HUDEP-2 (cell line): Measurements from ENCODE around the gene TMEM115.

Experiments
- DNase-seq, 76 experiments: peaks; one replicate each; lab custom pipeline; 2025; ENCODE audit not compliant: unreplicated experiment in 76 of 76; lab: John Stamatoyannopoulos, UW

Gene TMEM115

DNA sequence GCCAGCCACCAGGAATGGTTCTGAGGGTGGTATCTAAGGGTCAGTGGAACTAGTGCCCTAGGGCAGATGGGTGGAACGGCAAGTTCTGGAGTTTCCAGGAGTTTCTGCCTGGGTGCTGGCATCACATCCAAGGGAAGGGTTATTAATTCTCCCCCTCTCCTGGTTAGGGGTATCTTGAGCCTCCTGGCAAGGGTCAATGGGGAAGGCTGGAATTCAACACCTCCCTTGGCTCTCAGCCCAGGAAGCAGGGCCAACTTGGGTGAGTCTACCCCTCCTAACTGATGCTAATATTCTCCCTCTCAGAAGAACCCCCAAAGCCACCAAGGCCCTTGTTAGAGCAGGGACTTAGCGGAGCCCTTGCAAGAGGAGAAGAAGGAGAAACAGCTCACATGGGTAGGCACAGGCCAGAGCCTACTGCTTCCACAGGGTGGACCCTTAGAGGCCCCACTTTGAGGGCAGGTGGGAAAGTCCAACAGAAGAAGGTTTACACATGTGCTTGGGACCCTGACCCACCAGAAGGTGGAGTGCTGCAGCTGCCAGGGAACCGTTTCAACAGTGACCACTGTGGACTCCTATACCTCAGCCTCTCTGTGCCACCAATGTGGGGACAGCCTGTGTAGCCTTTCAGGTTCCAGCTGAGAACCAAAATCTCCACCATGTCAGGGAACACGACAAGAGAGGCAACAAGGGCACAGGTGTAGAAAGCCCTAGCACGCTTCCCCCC, 3.3 kb downstream of the TMEM115 start:
- no peak for DNase-seq

DNA sequence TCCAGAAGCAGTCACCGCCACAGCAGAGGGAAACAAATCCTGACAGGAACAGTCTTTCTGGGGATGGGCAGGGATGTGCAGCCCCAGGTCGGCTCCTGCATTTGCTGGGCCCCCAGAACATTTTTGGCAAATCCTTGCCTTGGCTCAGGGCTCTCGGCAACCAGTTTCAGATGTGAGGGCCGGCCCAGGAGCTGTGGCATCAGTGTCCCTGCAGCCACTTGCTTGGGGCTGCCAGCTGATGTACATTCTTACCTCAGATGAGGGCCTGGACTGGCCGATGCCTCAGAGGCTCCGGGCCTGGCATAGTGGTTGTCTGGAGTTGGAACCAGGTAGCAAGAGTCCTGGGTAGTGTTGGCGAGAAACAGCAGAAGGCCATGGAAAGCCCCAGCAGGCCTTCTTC, 4.5 kb downstream of the TMEM115 start:
- no peak for DNase-seq

DNA sequence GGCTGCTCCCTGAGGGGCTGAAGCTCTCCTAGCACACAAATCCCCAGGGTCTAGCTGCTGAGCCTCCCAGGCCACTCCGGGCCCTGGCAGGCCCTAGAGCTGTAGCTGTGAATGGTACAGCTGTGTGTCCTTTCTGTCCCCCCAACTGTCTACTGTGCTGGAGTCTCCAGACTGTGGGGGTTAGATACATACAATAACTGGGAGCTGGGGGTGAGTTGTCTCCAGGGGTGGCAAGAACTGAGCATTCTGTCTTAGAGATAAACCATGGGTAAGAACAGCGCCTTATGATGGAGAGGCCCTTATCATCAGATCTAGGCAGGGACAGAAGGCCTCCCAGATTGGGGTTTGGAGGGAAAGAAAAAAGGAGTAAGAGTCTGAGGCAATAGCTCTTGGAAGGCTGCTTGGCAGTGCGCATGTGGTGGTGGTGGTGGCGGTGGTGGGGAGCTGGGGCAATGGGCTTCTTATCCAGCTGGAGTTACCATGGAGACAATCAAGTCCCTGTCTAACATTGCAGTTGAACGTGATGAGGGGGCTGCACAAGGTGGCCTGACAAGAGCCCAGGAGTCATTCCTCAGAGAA, 5.0 kb downstream of the TMEM115 start:
- peak in 16 of 76 experiments; percentile 7 to 51 (median 28) for DNase-seq

DNA sequence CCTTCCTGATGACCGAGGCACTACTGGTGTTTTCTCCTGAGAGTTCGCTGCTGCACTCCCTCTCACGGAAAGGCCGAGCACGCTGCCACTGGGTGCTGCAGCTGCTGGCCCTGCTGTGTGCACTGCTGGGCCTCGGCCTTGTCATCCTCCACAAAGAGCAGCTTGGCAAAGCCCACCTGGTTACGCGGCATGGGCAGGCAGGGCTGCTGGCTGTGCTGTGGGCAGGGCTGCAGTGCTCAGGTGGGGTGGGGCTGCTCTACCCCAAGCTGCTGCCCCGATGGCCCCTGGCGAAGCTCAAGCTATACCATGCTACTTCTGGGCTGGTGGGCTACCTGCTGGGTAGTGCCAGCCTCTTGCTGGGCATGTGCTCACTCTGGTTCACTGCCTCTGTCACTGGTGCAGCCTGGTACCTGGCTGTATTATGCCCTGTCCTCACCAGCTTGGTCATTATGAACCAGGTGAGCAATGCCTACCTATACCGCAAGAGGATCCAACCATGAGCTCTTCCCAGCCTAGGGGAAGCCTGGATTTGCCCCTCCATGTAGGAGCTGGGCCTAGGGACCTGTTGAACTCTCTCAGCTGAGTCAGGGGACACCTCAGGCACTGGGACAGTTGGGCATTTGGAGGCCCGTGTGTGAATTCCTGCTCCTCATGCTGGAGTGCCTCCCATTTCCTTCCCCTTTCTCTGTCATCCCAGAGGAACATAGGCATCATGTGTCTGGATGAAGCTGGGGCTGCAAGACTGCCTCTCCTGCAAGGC, 5.9 kb downstream of the TMEM115 start:
- DNase-seq, result no peak

DNA sequence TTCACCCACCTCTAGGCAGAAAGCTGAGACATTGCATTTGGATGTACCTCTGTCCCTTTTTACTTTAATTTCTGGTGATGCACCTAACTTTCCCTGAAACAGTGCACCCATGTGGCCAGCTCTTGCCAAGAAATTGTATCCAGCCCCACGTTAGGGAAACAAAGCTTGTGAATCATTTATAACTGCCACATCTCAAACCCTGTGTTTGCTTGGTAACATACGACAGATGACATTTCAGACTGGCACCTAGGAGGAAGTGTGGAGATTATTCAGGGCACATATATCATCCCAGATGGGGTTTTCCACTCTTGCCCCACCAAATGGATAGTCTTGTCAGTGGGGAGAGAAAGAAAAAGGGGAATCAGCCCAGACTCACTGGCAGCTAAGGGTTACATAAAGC, 6.5 kb downstream of the TMEM115 start:
- DNase-seq, result peak in 9 of 76 experiments; percentile 7 to 44 (median 21)

DNA sequence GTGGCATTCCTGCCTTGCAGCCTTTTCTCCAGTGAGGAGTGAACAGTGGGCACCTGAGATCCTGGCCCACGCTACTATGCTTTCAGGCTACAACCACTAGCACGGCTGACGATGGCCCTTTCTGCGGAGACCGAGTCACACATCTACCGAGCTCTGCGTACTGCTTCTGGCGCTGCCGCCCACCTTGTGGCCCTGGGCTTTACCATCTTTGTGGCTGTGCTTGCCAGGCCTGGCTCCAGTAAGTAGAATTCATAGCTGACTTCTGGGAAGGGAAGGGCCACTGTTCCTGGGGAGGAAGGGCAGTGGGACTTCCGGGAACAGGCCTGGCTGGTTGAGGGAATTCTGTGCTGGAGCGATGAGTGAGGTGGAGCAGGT, 8.0 kb downstream of the TMEM115 start:
- no peak for DNase-seq

DNA sequence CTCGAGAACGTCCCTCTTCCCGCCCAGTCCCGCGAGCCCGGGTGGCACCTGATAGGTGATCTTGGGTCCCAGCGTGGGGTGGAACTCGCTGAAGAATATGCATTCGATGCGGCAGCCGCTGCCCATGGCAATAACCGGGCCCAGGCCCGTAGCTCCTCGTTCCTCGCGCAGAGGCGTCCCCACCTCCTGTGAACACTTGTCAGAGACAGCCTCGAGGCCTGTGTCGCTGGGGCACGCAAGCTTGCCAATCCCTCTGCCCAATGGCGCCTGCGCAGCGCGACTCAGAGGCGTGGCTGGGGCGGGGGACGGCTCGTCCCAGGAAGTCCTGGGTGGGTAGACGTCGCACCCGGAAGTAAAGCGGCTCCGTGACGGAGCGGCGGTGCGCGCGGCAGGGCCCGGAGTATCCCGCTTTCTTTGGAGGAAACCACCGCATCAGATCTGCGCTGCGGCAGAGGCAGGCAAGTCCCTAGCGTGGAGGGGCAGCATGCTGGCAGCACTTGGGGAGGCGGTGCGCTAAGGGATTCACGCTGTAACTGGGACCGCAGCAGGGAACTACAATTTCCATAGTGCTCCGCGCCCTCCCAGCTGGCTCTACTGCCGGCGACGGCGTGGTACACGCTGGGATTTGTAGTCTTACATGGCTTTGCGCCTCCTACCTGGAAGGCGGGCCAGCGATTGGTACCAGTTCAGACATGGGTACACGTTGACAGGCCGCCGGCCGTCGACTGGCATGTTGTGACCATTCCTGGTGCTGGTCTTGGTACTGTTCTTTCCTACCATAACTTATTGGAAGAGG, 8.6 kb downstream of the TMEM115 start, which contains the start of the genes CYB561D2 and NPRL2:
Gene CYB561D2, plus strand, starts transcription at position 336 of the 796 bp plus-strand sequence. CDS start 572 bp downstream, outside the sequence.
Gene NPRL2, minus strand, starts transcription at position 249 of the 796 bp plus-strand sequence. Its CDS starts 123 bp downstream, at position 126.
- peak in 75 of 76 experiments; percentile 66 to 98 (median 94) for DNase-seq

DNA sequence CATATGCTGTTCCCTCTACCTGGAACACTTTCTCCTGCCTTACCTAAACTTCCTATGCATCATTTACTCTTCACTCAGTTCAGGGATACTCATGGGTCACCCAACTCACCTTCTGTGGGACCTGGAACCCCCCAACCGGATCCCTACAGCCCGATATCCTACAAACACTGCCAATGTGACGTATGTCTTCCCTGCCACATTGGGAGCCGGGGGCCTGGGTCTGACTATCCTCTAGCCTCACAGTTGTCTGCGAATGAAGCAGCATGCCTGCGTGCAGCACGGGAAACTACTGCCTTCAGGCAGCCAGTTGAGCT, 9.2 kb downstream of the TMEM115 start:
- no peak for DNase-seq

DNA sequence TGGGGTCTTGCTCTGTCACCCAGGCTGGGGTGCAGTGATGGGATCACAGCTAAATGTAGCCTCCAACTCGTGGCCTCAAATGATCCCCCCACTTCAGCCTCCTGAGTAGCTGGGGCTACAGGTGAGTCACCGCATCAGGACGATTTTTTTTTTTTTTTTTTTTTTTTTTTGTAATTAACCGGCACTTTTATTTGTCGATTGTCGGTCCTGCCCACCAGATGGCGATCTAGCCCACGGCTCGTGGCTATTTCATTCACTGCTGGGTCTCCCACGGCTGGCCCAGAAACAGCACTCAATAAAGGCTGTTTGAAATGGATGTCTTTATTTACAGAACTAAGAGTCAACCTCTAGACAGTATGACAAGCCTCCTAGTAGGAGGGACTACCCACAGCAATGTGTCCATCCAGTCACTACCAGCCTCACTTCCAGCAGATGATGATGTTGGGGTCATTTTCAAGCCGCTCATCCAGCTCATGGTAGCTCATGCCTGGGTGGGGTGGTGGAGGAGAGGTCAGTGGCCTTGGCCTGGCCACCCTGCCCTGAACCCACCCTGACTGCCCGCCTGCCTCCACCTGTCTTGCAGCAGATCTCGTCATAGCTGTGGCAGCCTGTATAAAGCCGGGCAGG, 12.0 kb downstream of the TMEM115 start:
- peak in 64 of 76 experiments; percentile 9 to 74 (median 46) for DNase-seq

DNA sequence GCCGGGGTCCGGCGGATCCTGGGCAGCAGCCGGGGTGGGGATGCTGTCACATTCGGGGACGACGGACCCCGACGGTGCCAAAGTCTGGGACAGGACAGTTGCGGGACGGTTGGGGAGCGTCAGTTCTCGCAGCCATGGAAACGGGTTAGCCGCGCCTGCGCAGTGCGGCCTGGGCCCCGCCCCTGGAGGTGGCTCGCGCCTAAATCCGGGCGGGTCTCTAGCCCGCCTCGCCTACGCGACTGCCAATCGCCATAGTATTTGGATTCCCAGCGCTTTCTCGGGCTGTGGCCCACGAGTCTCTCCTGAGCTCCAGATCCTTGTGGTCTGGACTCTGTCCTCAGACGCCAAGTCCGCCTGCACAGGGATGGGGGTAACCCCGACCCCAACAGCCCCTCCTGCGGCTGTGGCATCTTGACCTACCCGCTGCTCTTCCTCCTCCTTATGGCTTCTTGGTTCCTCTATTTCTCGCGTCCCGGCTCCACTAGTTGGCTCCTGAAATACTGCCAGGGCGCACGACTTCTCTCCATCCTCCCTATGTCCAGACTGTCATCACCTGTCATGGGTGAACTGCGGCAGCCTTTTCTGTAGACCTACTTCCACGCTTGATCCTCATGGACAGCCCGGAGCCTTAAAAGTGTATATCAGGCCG, 13.6 kb downstream of the TMEM115 start, which contains the start of gene ZMYND10:
Gene ZMYND10, minus strand, starts transcription at position 147 of the 649 bp plus-strand sequence. CDS start 153 bp downstream, outside the sequence.
- peak in 70 of 76 experiments; percentile 5 to 86 (median 66) for DNase-seq

DNA sequence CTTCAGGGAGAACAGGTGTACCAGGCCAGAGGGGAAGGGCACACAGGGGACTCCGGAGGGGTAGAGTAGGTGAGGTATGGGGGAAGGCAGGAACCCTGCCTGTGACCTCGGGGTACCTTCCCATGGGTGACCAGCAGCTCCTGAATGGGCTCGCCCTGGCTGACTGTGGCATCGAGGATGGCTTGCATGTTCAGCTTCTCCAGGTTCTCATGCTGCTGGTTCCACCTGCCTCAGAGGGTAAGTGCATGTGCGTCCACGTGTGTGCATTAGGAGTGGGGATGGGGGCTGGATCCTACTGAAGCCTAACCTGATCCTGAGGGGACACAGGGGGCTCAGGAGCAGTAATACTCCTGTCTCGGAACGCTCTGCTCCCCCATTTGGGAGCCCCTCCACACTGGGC, 14.3 kb downstream of the TMEM115 start:
- no peak for DNase-seq

DNA sequence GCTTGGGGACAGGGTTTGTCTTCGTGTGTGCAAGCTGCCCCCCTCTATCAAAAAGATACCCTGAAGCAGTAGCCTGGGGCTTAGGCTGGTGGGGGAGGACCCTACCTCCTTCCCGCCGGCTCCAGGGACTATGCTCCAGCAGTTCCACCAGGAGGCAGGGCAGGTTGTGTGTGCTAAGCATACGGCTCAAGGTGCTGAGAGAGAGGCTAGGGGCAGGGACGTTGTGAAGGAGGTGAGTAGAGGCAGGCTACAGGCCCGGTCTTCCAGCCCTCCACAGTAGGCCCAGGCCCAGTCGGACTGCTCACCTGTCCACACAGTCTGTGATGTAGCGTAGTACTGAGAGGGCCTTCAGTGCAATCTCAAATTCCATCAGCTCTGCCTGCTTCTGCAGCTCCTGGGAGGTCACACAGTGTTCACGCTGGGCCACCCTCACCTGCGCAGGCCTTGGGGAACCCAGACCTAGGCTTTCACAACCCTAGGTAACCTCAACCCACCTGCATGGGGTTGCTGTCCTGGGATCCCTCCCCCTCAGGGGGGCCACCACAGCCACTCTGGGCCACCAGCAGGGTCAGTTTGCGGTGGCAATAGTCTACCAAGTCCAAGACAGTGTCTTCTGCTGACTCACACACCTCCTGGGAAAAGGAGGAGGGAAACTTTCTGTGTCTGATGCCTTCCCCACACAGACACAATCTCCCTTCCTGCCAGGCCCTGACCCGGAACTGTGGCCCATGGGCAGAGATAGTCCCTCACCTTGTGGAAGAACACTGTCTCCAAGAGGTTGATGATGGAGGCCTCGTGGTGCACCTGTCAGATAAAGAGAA, 16.3 kb downstream of the TMEM115 start:
- DNase-seq, result peak in 1 of 76 experiments; percentile 11

DNA sequence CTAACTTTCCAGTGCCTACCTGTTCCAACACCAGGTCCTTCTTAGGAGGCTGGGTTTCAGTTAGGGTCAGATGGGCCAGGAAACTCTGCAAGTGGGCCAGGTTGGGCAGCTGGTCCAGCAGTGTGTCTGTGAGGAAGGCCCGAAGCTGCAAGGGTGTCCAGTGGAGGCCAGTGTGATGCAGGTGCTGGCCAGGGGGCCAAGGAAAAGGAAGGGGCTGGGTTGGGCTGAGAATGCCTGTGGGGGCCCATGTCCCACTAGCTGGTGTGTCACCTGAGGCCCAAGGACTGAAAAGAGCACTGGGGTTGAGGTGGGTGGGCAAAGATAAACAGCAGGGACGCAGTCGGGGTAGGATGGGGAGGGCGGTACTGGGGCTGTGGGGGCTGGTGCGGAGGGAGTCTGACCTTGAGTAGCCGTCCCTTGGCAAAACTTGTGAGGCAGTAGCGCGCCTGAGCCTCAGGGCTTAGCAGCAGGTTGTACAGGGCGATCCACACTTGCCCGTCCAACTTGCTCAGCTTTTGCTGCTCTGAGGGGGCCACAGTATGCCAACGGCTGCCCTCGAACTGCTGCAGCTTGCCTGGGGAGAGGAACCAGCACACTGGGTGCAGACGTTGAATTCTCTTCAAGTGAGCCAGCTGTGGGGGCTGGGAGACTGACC, 17.2 kb downstream of the TMEM115 start:
- no peak for DNase-seq

DNA sequence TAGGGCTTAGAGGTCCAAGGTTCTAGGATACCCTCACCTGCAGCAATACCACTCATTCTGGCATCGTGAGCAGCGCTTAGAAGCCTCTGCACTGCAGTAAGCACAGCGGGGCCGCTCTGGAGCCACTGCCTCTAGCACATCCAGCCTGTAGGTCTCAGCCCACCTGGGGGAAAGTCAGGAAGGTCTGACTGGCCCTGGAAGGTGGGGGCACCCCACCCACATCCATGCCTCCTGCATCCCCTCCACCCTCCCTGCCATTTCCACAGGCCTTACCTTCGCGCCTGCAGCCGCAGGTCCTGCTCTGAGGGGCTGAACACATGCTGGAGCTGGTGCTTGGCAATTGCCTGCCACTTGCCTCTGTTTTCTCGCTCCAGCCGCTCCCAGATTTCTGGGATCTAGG, 17.8 kb downstream of the TMEM115 start:
- DNase-seq, result no peak

DNA sequence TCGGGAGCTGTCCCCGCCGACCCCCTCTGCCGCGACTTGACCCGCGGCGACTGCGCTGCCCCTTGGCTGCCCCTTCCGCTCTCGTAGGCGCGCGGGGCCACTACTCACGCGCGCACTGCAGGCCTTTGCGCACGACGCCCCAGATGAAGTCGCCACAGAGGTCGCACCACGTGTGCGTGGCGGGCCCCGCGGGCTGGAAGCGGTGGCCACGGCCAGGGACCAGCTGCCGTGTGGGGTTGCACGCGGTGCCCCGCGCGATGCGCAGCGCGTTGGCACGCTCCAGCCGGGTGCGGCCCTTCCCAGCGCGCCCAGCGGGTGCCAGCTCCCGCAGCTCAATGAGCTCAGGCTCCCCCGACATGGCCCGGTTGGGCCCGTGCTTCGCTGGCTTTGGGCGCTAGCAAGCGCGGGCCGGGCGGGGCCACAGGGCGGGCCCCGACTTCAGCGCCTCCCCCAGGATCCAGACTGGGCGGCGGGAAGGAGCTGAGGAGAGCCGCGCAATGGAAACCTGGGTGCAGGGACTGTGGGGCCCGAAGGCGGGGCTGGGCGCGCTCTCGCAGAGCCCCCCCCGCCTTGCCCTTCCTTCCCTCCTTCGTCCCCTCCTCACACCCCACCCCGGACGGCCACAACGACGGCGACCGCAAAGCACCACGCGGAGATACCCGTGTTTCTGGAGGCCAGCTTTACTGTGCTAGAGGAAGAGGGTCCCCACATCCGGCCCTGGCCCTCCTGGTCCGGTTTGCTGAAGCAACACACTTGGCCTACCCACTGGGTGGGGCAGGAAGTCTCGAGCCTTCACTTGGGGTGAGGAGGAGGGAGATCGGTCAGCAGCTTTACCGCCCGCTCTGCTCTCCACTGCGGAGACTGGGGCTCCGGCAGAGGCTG, 18.6 kb downstream of the TMEM115 start, which contains the start of gene RASSF1:
Gene RASSF1, minus strand, starts transcription at position 389 of the 882 bp plus-strand sequence. Its CDS starts 31 bp downstream, at position 358.
- peak in 71 of 76 experiments; percentile 21 to 84 (median 71) for DNase-seq

DNA sequence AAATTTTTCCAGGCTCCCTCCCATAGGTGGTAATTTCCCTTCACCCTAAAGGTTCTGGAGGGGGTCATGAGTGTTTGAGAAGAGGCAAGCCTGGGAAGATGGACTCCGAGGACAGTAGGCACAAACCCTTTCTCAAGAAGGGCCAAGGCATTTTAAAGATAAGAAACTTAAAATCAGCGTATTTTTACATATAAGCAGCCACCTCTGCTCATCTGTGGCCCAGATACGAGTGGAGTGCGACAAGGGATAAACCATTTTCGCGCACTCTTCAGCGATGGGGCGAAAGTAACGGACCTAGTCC, 19.2 kb downstream of the TMEM115 start:
- peak in 3 of 76 experiments; percentile 24 to 43 (median 32) for DNase-seq

DNA sequence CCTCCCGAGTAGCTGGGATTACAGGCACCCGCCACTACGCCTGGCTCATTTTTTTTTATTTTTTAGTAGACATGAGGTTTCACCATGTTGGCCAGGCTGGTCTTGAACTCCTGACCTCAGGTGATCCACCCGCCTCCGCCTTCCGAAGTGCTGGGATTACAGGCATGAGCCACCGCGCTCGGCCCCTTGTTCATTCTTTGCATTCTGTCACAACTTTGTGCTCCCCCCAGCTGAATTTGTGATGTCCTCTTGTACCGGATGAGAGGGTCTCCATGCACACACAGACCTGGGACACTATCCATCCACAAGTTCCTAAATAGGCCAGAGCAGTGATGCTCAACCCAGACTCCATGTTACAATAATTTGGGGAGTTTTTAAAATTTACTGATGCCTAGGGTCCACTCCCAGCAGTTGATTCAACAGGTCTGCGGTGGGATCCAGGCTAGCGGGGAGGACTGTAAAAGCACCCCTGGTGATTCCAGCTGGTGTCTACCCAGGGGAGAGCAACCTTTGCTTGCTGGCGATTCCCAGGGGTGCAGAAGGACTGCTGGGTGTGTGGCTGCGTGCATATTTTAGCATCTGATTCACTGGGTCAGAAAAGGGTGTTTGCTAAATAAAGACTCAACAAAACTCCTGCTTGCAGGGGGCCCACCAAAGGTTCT, 19.7 kb downstream of the TMEM115 start:
- peak in 2 of 76 experiments; percentile 35 to 43 for DNase-seq
